GM12801 (cell line): ENCODE results near the gene MMP19.

Source experiments
- CTCF ChIP-seq: IDR thresholded peaks from one replicate; pipeline ENCODE4 v1.5.1; 2011; ENCODE audit warnings: control low read depth; ENCODE audit not compliant: insufficient read length; ENCODE audit errors: extremely low read depth

MMP19 gene

GRCh38 chr12:55847603-55848291, 5.0 kb upstream of the MMP19 start:
- no peak for TF ChIP-seq CTCF

GRCh38 chr12:55847033-55847432, 4.3 kb upstream of the MMP19 start:
- no peak for TF ChIP-seq CTCF

GRCh38 chr12:55845785-55846496, 3.2 kb upstream of the MMP19 start:
- TF ChIP-seq CTCF, result no peak

GRCh38 chr12:55845361-55845760, 2.6 kb upstream of the MMP19 start:
- TF ChIP-seq CTCF, result no peak

GRCh38 chr12:55844961-55845360, 2.2 kb upstream of the MMP19 start:
- no peak for TF ChIP-seq CTCF

GRCh38 chr12:55843431-55843830, 695 bp upstream of the MMP19 start:
- TF ChIP-seq CTCF, result no peak

- TF ChIP-seq CTCF, result no peak
Observed at GRCh38 chr12:55840581-55841351, 2.0 kb downstream of the MMP19 start.
